ACC112 (cell line): ENCODE measurements around the gene OR4D2.

ENCODE experiments used
- H2AFZ ChIP-seq: fragments of 200-600 bp; sonication (generic); one replicate; pipeline ENCODE4 v1.6.0; 2017; ENCODE audit warnings: antibody characterized with exemption, low read length; ENCODE audit not compliant: unreplicated experiment
- H3K27ac ChIP-seq: fragments of 200-600 bp; sonication (generic); 2 replicates; pipeline ENCODE4 v1.5.1; 2014; ENCODE audit warnings: low read depth, mild to moderate bottlenecking, antibody characterized with exemption, low read length, moderate library complexity
- H3K27me3 ChIP-seq: fragments of 200-600 bp; sonication (generic); 2 replicates; pipeline ENCODE4 v1.6.1; 2014; ENCODE audit warnings: mild to moderate bottlenecking, antibody characterized with exemption, low read length, moderate library complexity, mixed read lengths; ENCODE audit not compliant: insufficient read depth
- H3K36me3 ChIP-seq: fragments of 200-600 bp; sonication (generic); 2 replicates; pipeline ENCODE4 v1.6.1; 2016; ENCODE audit warnings: mild to moderate bottlenecking, antibody characterized with exemption, low read length, moderate library complexity, mixed read lengths; ENCODE audit not compliant: insufficient read depth
- H3K4me1 ChIP-seq: fragments of 200-600 bp; sonication (generic); one replicate; pipeline ENCODE4 v1.6.1; 2016; ENCODE audit warnings: low read length, mixed read lengths; ENCODE audit not compliant: insufficient read depth, unreplicated experiment, control insufficient read depth
- H3K4me3 ChIP-seq: fragments of 200-600 bp; sonication (generic); 2 replicates; pipeline ENCODE4 v1.5.1; 2014; ENCODE audit warnings: mild to moderate bottlenecking, low read depth, low read length
- H3K79me2 ChIP-seq: fragments of 200-600 bp; sonication (generic); one replicate; pipeline ENCODE4 v1.6.0; 2016; ENCODE audit warnings: low read length; ENCODE audit not compliant: control insufficient read depth, unreplicated experiment, insufficient read depth

The OR4D2 gene

DNA sequence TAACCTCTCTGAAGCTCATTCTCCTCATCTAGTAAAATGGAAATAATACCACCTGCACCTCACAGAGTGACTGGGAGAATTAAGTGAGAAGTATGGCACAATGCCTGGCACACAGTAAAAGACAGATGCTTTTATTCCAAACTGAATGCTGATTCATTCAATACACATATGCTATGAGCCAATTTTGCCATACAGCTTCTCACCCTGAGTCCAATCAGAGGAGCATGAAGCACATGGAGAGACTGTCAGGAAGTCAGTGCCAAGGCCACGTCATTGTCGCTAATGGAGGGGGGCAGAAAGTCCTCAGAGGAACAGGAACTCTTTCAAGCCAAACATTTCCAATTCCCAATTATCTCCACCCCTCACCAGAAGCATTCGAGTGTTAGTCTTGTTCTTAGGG, 40.7 kb downstream of the OR4D2 start:
- H3K36me3 ChIP-seq = peaks cover 15% of the 10 kb centered on the region; the same call in 1 of the 2 replicates
- H3K27me3 ChIP-seq = no peaks in the 10 kb centered on the region
- H3K4me3 ChIP-seq = no peak overlapping the region
- H2AFZ ChIP-seq = no peak overlapping the region
- H3K79me2 ChIP-seq = no peaks in the 10 kb centered on the region
- no peaks in the 10 kb centered on the region for H3K4me1 ChIP-seq
- no peak overlapping the region for H3K27ac ChIP-seq

GRCh38 chr17:58208344-58208743, 41.6 kb downstream of the OR4D2 start:
- no peaks in the 10 kb centered on the region for H3K79me2 ChIP-seq
- H3K36me3 ChIP-seq = peaks cover 18% of the 10 kb centered on the region; the same call in 1 of the 2 replicates
- no peak overlapping the region for H2AFZ ChIP-seq
- no peak overlapping the region for H3K4me3 ChIP-seq
- no peak overlapping the region for H3K27ac ChIP-seq
- H3K4me1 ChIP-seq = no peaks in the 10 kb centered on the region
- no peaks in the 10 kb centered on the region for H3K27me3 ChIP-seq

DNA sequence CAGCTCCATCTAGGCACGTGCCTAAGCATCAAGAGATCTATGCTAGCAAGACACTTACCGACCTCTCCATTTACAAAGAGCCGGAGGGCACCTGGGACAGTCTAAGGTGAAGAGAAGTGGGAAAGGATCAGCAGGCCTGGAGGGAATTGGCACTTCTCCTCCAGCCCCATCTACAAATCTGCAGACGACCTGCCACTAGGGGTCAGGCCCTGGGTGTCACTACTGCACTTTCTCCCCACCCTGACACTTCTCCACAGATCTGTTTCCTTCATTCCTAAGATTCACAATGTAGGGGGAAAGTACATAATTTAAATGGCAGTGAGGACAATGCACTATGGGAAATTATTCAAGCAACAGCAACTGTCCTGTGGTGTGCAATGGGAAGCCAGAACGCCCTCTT, 44.1 kb downstream of the OR4D2 start:
- no peaks in the 10 kb centered on the region for H3K27me3 ChIP-seq
- no peaks in the 10 kb centered on the region for H3K79me2 ChIP-seq
- peaks cover 25% of the 10 kb centered on the region; the same call in 1 of the 2 replicates for H3K36me3 ChIP-seq
- no peak overlapping the region for H3K27ac ChIP-seq
- H3K4me3 ChIP-seq = no peak overlapping the region
- H2AFZ ChIP-seq = no peak overlapping the region
- no peaks in the 10 kb centered on the region for H3K4me1 ChIP-seq

DNA sequence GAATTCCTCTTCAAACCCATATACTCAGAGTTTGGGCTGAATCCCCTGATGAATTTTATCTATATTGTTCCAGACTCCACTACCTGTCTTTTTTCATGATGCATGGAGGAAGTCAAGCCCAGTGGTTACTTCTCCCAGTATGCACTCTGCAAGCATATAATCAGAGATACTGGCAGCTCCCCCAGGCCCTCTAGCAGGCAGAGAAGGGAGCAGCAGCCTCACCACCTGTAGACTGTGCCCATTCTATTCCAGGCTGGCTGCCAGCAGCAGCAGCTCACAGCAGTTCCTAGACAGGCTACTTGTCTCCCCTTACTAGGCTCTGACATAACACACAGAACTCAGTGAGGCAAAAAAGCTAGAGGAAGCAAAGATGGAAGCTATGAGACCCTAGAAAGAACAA, 48.9 kb downstream of the OR4D2 start:
- H2AFZ ChIP-seq = no peak overlapping the region
- no peak overlapping the region for H3K4me3 ChIP-seq
- H3K36me3 ChIP-seq = peaks cover 23% of the 10 kb centered on the region; the same call in 1 of the 2 replicates
- H3K4me1 ChIP-seq = peaks cover 9% of the 10 kb centered on the region
- no peak overlapping the region for H3K27ac ChIP-seq
- H3K27me3 ChIP-seq = no peaks in the 10 kb centered on the region
- H3K79me2 ChIP-seq = no peaks in the 10 kb centered on the region

GRCh38 chr17:58217766-58218165, 51.0 kb downstream of the OR4D2 start:
- no peak overlapping the region for H3K4me3 ChIP-seq
- no peaks in the 10 kb centered on the region for H3K27me3 ChIP-seq
- no peaks in the 10 kb centered on the region for H3K79me2 ChIP-seq
- peaks cover 16% of the 10 kb centered on the region; the same call in 1 of the 2 replicates for H3K36me3 ChIP-seq
- H2AFZ ChIP-seq = no peak overlapping the region
- H3K4me1 ChIP-seq = peaks cover 9% of the 10 kb centered on the region
- no peak overlapping the region for H3K27ac ChIP-seq

DNA sequence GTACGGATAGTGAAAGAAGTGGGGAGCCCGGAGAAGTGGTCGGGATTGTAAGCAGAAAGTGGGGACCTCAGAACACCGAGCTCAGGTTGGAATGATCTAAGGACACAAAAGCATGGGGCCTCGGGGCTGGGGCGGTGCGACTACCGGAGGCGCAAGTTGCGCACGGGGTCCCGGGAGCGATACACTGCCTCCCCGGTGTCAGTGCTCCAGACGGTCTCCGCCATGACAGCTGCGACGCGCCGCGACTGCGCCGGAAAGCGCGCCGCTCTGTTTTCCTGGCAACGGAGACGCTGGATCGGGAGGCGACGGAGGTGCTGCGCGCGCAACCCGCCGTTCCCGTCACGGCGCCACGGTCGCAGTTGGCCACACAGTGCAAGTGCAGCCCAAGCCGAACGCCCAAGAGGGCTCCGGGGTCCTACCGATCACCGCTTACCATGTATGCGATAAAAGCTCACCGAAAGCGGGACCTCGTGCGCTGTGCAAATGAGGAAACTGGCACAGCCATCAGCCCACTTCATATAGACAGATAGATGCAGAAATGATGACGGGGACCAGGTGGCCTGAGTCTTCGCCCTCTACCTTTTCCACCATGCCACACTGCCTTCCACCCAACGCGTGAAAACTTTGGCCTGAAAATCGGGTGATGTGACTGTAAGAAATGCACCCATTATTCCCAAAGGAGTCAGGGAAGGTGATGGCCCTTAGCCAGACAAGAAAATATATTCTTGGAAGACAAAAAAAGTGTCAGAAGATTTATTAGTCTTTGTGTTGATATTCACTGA, 52.4 kb downstream of the OR4D2 start, which contains the start of gene MKS1:
Gene MKS1, minus strand, starts transcription at position 249 of the 782 bp plus-strand sequence. Its CDS starts 25 bp downstream, at position 224.
- H3K27ac ChIP-seq = peak within 1 kb of the TSS; percentile 18
- peak within 1 kb of the TSS; percentile 82 for H3K4me3 ChIP-seq
- H3K27me3 ChIP-seq = no peaks in the 10 kb centered on the region
- H3K36me3 ChIP-seq = peaks cover 11% of the 10 kb centered on the region; the same call in 1 of the 2 replicates
- peaks cover 17% of the 10 kb centered on the region for H3K4me1 ChIP-seq
- no peaks in the 10 kb centered on the region for H3K79me2 ChIP-seq
- peak within 1 kb of the TSS; percentile 97 for H2AFZ ChIP-seq

- peak overlapping the region; percentile 82 for H3K4me3 ChIP-seq
- no peaks in the 10 kb centered on the region for H3K27me3 ChIP-seq
- peaks cover 22% of the 10 kb centered on the region for H3K4me1 ChIP-seq
- H3K79me2 ChIP-seq = no peaks in the 10 kb centered on the region
- peaks cover 11% of the 10 kb centered on the region; the same call in 1 of the 2 replicates for H3K36me3 ChIP-seq
- no peak overlapping the region for H3K27ac ChIP-seq
- peak overlapping the region; percentile 97 for H2AFZ ChIP-seq
These were observed 53.0 kb downstream of the OR4D2 start for GRCh38 chr17:58219789-58220183.
